HG03039 (cell line): ENCODE measurements around the gene GREB1L.

ENCODE experiments used
- ATAC-seq: cut with Tn5 transposase; IDR thresholded peaks from one replicate; pipeline ENCODE4 v1.9.1; 2021; ENCODE audit warnings: mild to moderate bottlenecking, moderate library complexity; ENCODE audit not compliant: unreplicated experiment

GREB1L gene

DNA sequence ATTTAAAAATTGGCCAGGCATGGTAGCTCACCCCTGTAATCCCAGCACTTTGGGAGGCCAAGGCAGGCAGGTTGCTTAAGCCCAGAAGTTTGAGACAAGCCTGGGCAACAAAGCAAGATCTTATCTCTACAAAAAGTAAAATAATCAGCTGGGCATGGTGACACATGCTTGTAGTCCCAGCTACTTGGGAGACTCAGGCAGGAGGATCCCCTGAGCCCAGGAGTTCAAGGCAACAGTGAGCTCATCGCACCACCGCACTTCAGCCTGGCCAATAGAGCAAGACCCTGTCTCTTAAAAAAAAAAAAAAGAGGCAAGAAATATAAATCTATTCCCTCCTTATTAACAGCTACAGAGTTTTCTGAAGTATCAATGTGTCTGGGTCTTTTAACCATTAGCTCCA, 306.6 kb downstream of the GREB1L start:
- ATAC-seq, result no peak

DNA sequence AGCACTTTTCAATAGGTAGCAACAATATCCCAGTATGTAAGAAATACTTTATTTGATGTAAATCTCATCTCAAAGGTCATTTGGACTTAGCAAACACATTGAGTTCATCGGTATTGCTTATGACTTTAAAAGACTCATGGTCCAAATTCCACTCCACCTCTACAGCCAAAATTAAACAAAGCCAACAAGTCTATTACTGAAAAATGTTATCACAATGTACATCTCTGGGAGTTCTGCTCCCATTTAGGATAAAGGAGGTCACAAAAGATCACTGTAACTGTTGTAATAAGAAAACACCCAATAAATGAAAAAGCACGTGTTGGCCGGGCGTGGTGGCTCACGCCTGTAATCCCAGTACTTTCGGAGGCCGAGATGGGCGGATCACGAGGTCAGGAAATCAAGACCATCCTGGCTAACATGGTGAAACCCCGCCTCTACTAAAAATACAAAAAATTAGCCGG, 308.5 kb downstream of the GREB1L start:
- no peak for ATAC-seq

DNA sequence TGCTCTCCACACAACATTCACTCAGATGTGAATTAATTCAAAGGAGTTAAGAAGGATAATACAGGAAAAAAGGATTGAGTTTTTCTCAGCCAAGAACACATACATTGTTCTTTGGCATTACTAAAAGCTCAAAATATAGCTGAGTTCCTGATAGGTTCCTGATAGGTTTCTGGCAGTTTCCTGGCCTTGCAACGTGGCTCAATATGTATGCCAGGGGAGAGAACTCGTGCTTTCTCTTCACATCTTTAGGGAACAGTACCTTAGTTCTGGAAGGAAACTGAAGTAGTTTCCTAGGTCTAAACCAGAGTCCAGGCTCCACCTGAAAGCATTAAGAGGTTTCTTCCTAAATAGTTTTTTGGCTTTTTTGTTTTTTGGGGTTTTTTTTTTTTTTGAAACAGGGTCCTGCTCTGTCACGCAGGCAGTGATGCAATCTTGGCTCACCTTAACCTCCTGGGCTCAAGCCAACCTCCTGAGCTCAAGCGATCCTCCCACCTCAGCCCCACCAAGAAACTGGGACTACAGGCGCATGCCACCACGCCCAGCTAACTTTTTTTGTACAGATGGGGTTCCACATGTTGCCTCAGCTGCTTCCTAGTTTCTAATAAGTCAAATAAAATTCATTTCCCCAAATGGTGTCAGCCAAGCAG, 315.7 kb downstream of the GREB1L start:
- ATAC-seq, result no peak

DNA sequence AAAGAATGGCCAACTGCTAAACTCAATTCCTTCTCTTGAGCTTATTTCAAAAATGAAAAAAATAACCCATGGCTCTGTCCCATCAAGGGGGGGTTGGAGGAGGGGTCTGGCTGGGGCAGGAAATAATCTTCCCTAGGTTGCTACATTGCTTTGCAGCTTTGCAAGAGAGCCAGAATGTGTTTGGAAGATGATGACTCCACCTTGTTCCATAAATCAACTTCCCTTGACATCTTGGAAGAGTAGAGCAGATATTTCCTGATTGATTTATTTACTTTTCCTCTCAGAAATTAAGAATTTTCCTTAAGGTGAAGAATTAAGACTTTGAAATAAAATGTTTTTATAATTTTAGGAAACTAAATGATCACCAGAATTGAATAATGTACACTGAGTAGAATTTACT, 317.2 kb downstream of the GREB1L start:
- ATAC-seq, result no peak

DNA sequence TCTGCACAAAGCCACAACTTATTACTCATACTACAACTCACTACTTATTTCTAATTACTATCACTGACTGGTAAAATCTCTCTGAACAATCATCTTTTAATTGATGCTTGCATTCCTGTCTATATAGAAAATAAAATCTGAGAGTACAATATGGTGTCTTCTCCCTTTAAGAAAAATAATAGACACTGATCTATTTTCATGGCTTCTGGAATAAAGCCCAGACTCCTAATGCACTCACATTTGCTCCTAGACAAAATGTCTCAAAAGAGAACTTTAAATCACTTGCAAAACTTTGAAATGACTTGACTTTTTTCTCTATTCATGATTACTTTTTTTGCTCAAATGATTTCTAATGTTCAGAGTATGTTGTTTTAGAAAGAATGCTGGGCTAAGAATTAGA, 329.7 kb downstream of the GREB1L start:
- ATAC-seq, result no peak
